GM12801 (cell line): ENCODE measurements around the gene FBXO31.

ENCODE experiments used
- TF ChIP-seq, protein P1 (sequence below): IDR thresholded peaks from one replicate; pipeline ENCODE4 v1.5.1; 2011; ENCODE audit warnings: control low read depth; ENCODE audit not compliant: insufficient read length; ENCODE audit errors: extremely low read depth

FBXO31 gene

DNA sequence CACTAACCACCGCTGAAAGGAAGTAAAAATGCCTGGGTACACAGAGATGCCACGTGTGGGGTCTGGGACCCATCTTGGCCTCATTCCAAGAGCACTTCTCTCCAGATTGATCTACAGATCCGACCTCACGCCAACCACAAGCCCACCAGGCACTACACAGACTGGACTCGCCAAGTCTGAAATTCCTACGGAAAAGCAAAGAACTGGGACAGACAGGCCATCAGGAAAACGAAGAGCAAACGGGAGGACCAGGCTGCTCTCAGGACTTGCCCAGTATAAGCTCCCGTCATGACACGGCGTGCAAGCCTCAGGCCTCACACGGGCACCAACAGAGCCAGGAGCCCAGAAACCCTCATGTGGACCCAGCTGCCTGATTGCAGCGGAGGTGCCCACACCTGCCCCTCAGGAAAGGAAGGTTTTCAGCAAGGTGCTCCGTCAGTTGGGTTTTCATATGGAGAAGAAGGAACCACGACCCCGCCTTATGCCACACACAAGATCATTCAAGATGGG lies 46.3 kb downstream of the FBXO31 start:
- TF ChIP-seq, protein P1, sequence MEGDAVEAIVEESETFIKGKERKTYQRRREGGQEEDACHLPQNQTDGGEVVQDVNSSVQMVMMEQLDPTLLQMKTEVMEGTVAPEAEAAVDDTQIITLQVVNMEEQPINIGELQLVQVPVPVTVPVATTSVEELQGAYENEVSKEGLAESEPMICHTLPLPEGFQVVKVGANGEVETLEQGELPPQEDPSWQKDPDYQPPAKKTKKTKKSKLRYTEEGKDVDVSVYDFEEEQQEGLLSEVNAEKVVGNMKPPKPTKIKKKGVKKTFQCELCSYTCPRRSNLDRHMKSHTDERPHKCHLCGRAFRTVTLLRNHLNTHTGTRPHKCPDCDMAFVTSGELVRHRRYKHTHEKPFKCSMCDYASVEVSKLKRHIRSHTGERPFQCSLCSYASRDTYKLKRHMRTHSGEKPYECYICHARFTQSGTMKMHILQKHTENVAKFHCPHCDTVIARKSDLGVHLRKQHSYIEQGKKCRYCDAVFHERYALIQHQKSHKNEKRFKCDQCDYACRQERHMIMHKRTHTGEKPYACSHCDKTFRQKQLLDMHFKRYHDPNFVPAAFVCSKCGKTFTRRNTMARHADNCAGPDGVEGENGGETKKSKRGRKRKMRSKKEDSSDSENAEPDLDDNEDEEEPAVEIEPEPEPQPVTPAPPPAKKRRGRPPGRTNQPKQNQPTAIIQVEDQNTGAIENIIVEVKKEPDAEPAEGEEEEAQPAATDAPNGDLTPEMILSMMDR = no peak

DNA sequence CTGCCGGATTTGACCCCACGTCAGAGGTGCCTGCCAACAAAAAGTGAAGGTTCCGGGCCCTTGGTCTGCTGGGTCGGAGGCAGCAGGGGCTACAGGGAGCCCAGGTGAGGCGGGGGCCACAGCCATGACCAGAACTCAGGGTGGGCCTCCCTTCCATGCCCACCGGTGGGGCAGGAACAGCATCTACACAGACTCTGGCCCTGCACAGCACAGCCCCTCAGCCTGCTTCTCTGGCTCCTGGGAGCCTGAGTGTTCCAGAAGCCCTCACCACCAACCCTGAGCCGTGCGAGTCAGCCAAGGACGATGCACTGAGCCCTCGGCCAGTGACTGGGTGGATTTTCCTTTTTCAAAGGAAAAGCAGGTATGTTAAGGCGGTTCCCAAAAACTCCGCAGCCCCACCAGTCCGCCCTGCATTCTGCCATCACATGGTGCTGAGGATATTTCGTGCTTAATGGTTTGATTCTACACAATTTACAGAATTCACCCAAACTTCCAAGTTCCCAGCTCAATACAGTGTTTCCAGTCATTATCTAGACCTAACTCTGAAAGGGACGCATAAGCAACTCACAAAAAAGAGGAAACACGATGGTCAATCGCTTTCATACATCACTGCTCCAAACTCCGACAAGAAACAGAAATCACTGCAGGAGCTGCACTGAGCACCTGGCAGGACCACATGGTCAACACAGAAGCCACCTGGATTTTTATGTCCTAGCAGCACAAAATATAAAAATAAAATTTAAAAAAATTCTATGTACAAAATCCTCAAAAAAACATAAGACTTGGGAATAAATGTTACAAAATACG lies 46.9 kb downstream of the FBXO31 start:
- TF ChIP-seq, protein P1 = no peak

DNA sequence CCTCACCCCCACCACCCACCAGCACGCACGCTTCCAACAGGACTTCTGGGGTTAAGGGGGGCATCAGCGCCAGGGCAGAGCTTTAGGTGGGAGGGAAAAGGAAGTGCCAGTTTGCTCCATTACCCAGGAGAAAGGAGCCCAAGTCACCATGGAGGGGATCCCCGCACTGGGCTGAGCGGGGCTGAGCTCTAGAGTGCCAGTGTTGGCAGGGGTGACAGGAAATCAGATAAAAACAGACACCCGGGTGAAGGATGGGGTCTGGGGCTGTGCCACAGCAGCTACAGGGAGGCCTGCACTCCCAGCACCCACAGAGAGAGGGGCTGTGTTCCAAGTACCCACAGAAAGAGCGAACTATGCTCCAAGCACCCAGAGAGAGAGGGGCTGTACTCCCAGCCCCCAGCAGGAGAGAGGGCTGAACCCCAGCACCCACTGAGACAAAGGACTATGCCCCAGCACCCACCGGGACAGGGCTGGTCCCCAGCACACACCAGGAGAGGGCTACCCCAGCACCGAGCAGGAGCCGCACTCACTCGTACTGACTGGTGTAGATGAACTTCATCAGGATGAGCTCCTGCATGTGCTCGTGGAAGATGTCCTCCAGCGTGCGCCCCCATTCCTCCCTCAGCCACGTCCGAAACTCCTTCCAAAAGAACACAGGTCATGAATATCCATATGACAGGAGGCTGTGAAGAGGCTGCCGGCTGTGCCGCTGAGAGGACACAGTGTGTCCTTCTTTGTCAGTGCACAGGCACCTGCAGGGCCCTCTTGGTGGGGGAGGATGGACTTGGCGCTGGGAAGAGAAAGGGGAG lies 47.7 kb downstream of the FBXO31 start:
- TF ChIP-seq, protein P1 = no peak

GRCh38 chr16:87334651-87335624 lies 48.6 kb downstream of the FBXO31 start:
- TF ChIP-seq, protein P1 = no peak

GRCh38 chr16:87333581-87334331 lies 49.8 kb downstream of the FBXO31 start:
- TF ChIP-seq, protein P1 = no peak

- TF ChIP-seq, protein P1 = no peak
Measured at GRCh38 chr16:87333101-87333500, 50.5 kb downstream of the FBXO31 start.
